HG03460 (cell line): ENCODE data around the gene SPINK4.

ENCODE experiments used
- ATAC-seq: cut with Tn5 transposase; IDR thresholded peaks from one replicate; pipeline ENCODE4 v1.9.1; 2021; ENCODE audit not compliant: unreplicated experiment

The SPINK4 gene

GRCh38 chr9:33256236-33256635 lies 16.3 kb downstream of the SPINK4 start:
- no peak for ATAC-seq

GRCh38 chr9:33257276-33257675 lies 17.3 kb downstream of the SPINK4 start:
- no peak for ATAC-seq

GRCh38 chr9:33260372-33260771 lies 20.4 kb downstream of the SPINK4 start:
- ATAC-seq: no peak

GRCh38 chr9:33263131-33264002 lies 23.4 kb downstream of the SPINK4 start:
- ATAC-seq: no peak

- peak; percentile 38 for ATAC-seq
Observed at GRCh38 chr9:33264003-33264472, 24.1 kb downstream of the SPINK4 start.

GRCh38 chr9:33264473-33265177 lies 24.7 kb downstream of the SPINK4 start, which contains the start of the genes BAG1 and CHMP5:
Gene BAG1, minus strand, starts transcription at chr9:33264708.
Gene CHMP5, plus strand, starts transcription at chr9:33265049. Its CDS starts 30 bp downstream, at chr9:33265079.
- ATAC-seq: peak; percentile 85

GRCh38 chr9:33265211-33265865 lies 25.4 kb downstream of the SPINK4 start:
- ATAC-seq: no peak

GRCh38 chr9:33267151-33267767 lies 27.3 kb downstream of the SPINK4 start:
- ATAC-seq: no peak

- no peak for ATAC-seq
Observed at GRCh38 chr9:33270146-33270545, 30.2 kb downstream of the SPINK4 start.

GRCh38 chr9:33272061-33272460 lies 32.1 kb downstream of the SPINK4 start:
- ATAC-seq: no peak

- ATAC-seq: no peak
Observed at GRCh38 chr9:33273266-33273971, 33.5 kb downstream of the SPINK4 start.

- no peak for ATAC-seq
Observed at GRCh38 chr9:33273972-33274328, 34.0 kb downstream of the SPINK4 start.

GRCh38 chr9:33277484-33277883 lies 37.5 kb downstream of the SPINK4 start:
- no peak for ATAC-seq

- ATAC-seq: no peak
Observed at GRCh38 chr9:33285502-33285901, 45.5 kb downstream of the SPINK4 start.

- no peak for ATAC-seq
Observed at GRCh38 chr9:33287087-33287490, 47.1 kb downstream of the SPINK4 start.

GRCh38 chr9:33288235-33288634 lies 48.3 kb downstream of the SPINK4 start:
- no peak for ATAC-seq

GRCh38 chr9:33288828-33289483 lies 49.0 kb downstream of the SPINK4 start:
- ATAC-seq: no peak

- no peak for ATAC-seq
Observed at GRCh38 chr9:33289496-33289895, 49.5 kb downstream of the SPINK4 start.

- no peak for ATAC-seq
Observed at GRCh38 chr9:33289936-33290246, 49.9 kb downstream of the SPINK4 start.
